Left ventricle myocardium inferior (tissue), 1 donor: Measurements from ENCODE around the gene DCAF7. TPM values are rescaled to one million over a fixed set of nuclear protein-coding genes. Genes with fewer than 3 reads are reported as not detected.

Source experiments
- DNase-seq: peaks from one replicate; pipeline ENCODE4 v3.0.0-alpha.2; 2020
- H3K27ac ChIP-seq: fragments of 200-600 bp; replicated peaks from 2 replicates; pipeline ENCODE4 v1.8.0; 2021
- H3K27me3 ChIP-seq: fragments of 200-600 bp; 2 replicates; pipeline ENCODE4 v1.8.0; 2021; ENCODE audit warnings: low read depth
- H3K36me3 ChIP-seq: fragments of 200-600 bp; 2 replicates; pipeline ENCODE4 v1.8.0; 2021
- H3K4me1 ChIP-seq: fragments of 200-600 bp; 2 replicates; pipeline ENCODE4 v1.8.0; 2021
- H3K4me3 ChIP-seq: fragments of 200-600 bp; 2 replicates; pipeline ENCODE4 v1.8.0; 2021; ENCODE audit warnings: mild to moderate bottlenecking, moderate library complexity
- H3K9me3 ChIP-seq: fragments of 200-600 bp; replicated peaks from 2 replicates; pipeline ENCODE4 v1.8.0; 2021
- CTCF ChIP-seq: fragments of 200-600 bp; IDR thresholded peaks from 2 replicates; pipeline ENCODE4 v1.8.0; 2021; ENCODE audit warnings: antibody characterized with exemption, mild to moderate bottlenecking, borderline replicate concordance
- intact Hi-C: fragments of 100-400 bp; cut with micrococcal nuclease; formaldehyde crosslinking; loops from one replicate; pipeline ENCODE4 v1.11.0; 2022
- total RNA-seq: library from RNA; stranded (reverse); fragmentation: NEBNext Ultra II Directional; extraction: Animal tissue kit (Norgen Biotek cat#: 25700); gene quantifications from one replicate; pipeline ENCODE4 v1.2.1, GENCODE V29; 2021
- donor health status: DM: no; HTN: yes; CAD: no; lungs with severe emphysema.

Gene DCAF7
- total RNA-seq, 1 donor from 2014 or later = 45.7 TPM

DNA sequence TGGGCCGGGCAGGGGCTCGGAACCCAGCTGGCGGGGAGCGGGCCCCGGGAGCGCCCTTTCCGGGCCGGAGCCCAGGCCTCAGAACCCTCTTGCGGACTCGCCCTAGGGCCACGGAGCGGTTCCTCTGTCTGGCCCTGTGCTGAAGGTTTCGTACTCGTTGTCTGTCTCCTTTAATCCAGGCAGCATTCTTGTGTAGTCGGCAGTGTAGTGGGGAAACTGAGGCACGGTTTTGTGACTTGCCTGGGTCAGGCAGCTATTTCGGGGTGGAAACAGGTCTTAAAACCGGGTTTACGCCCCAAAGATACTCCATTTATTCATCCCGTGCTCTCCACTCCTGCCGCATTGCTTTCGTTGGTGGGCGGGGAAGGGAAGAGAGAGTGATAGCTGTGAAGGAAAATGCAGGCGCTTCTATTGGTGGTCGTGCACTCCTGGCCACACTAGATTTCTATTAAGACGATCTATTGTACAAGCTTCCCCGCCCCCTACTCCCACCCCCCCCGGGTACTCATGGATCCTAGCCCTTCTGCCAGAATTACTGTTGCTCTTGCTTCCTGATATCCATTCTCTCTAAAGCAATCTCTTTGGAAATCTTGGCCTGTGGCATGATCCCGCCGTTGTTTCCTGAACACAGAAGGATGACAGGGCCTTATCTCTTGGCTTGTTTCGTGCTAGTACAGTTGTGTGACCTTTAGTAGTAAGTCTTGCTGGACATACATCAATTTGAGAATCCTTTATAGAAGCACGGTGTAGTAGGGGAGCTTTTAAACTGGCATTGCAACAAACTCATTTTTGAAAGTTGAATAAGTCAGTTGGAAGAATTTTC, 751 bp downstream of the DCAF7 start:
- no peaks in the 10 kb centered on the region for H3K27me3 ChIP-seq
- no peak for DNase-seq
- H3K9me3 ChIP-seq = no peaks in the 10 kb centered on the region
- peak overlapping the region; percentile 93 for H3K27ac ChIP-seq
- TF ChIP-seq CTCF = no peak
- H3K4me1 ChIP-seq = peaks cover 66% of the 10 kb centered on the region
- H3K4me3 ChIP-seq = peak overlapping the region; percentile 96
- intact Hi-C loops = no loop called here
- no peaks in the 10 kb centered on the region for H3K36me3 ChIP-seq

DNA sequence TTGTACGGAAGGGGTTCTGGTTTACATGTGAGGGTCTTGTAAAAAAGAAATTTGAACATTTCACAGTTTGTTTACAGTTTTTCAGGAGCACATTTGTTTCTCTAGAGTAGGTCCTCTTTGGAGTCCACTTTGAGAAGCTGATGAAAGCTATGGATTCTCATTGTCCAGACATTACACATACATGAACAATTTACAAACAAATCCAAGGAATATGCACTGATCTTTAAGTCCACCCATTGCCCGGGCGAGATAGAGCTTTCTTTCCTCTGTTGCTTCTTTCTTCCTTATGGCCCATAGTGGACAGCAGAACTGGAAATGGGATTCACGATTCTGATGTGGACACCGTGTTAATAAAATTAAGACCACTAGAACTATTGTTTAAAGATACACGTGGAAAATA, 1.9 kb downstream of the DCAF7 start:
- DNase-seq = no peak
- Histone ChIP-seq H3K9me3 (no peaks in the 10 kb centered on the region), H3K36me3 (no peaks in the 10 kb centered on the region), H3K27ac (no peak overlapping the region), H3K27me3 (no peaks in the 10 kb centered on the region), H3K4me1 (peaks cover 71% of the 10 kb centered on the region), H3K4me3 (peak overlapping the region; percentile 96)
- no peak for TF ChIP-seq CTCF
- intact Hi-C loops = no loop called here

DNA sequence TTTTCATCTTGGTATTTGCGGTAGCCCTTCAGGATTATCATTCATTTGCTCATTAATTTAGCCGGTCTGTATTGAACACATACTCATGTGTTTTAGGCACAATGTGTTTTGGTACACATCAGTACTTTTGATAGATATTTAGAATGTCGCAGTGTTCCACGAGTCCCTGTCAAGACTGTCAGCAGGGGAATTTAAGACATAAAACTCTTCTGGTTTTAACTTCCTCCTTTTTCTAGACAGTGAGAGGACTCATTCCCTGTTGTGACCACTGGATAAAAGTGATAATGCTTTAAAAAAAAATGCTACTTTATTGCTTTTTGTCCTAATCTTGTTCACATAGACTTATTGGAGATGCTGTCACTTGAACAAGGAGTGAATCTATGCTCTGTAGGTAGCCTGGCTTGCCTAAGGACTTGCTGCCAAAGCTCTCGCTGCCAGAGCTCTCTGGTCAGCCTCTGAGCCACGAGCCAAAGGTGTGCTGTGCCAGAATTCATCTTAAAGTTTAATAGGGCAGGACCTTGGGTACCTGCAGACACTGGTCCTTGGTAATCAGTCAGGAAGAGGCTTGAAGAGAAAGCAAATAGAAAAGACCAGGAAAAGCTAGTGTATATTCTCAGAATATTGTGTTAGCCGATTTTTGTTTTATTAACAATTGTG, 5.4 kb downstream of the DCAF7 start:
- Histone ChIP-seq H3K9me3 (no peaks in the 10 kb centered on the region), H3K4me3 (no peak overlapping the region), H3K36me3 (no peaks in the 10 kb centered on the region), H3K27ac (no peak overlapping the region), H3K4me1 (peaks cover 58% of the 10 kb centered on the region), H3K27me3 (no peaks in the 10 kb centered on the region)
- DNase-seq = no peak
- intact Hi-C loops = no loop called here
- no peak for TF ChIP-seq CTCF

DNA sequence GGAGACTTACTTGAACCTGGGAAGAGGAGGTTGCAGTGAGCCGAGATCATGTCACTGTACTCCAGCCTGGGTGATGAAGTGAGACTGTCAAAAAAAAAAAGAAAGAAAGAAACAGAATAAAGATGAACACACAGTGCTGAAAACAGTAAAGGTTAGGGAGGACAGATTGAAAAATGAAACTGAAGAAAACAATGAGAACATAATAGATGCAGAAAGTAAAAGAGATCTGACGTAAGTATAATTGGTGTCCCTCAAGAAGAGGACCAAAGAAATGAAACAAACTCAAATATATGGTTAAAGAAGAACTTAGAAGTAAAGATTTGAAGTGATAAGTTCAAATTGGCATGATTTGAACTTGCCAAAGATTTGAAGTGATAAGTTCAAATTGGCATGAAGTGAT, 7.1 kb downstream of the DCAF7 start:
- Histone ChIP-seq H3K27ac (no peak overlapping the region), H3K9me3 (no peaks in the 10 kb centered on the region), H3K27me3 (no peaks in the 10 kb centered on the region), H3K36me3 (no peaks in the 10 kb centered on the region), H3K4me3 (no peak overlapping the region), H3K4me1 (peaks cover 50% of the 10 kb centered on the region)
- intact Hi-C loops = no loop called here
- DNase-seq = no peak
- TF ChIP-seq CTCF = no peak

GRCh38 chr17:63558441-63558840, 8.2 kb downstream of the DCAF7 start:
- Histone ChIP-seq H3K36me3 (no peaks in the 10 kb centered on the region), H3K27ac (no peak overlapping the region), H3K9me3 (no peaks in the 10 kb centered on the region), H3K27me3 (no peaks in the 10 kb centered on the region), H3K4me1 (peaks cover 46% of the 10 kb centered on the region), H3K4me3 (no peak overlapping the region)
- DNase-seq = no peak
- no peak for TF ChIP-seq CTCF
- intact Hi-C loops = no loop called here
